ENCODE measurements around the gene ITPKB. TPM values are rescaled to one million over a fixed set of nuclear protein-coding genes. Genes with fewer than 3 reads are reported as not detected.
"Not testable (repeated sequence)": the region's sequence is repeated elsewhere in the genome, so short reads cannot be mapped to it uniquely, and the experiment has no call there.

ITPKB gene
- total RNA-seq, result 1.1 and 2.1 TPM in 2 replicates
- polyA plus RNA-seq (2012), result 0.52 TPM

DNA sequence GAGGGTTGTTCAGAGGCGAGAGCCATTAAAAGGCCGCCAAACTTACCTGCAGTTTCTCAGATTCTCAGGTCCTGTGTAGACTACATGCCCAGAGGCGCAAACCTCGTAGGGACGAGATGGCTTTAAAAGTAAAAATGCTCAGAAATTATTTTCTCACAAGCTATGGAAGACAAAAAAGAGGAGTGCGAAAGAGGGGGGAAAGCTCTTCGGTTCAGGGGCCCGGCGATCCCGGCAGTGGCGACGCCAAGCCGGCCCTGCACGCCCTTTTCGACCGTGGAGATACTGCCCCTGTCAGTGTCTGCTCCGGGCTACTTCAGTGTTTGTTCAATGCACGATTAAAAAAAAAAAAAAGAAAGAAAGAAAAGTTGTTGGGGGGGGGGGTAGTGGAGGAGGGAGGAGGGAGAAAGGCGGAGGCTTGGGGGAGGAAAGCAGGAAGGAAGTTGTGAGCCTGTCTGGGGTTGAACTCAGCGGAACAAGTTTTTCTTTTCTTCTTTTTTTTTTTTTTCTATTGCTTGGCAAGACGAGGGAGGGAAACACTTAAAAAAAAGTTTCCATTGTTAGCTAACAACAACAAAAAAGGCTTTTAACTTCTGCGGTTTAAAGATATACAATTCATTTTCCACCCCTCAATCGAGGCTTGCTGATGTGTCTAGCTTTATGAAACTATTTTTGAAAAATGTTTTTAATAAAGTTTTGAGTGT lies at the start of gene ITPKB:
ITPKB (minus strand) TSS at position 288 of the 701 bp plus-strand sequence. CDS start 1,824 bp downstream, outside the sequence.
- DNase-seq (ENCODE audit: low read depth), result peak; percentile 12

DNA sequence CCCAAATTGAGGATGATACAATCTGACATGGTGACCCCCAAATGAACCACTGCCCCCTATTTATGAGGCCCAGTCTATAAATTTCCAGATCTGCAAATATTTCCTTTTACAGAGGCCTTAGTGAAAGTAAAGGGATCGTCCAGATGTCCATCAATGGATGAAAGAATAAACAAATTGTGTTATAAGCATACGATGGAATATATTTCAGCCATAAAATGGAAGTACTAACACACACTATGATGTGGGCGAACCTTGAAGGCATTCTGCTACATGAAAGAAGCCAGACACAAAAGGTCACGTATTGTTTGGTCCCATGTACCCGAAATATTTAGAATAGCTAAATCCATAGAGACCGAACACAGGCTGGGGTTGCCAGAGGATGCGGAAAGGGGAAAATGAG lies 48.6 kb upstream of the ITPKB start:
- DNase-seq (ENCODE audit: low read depth), result no peak

DNA sequence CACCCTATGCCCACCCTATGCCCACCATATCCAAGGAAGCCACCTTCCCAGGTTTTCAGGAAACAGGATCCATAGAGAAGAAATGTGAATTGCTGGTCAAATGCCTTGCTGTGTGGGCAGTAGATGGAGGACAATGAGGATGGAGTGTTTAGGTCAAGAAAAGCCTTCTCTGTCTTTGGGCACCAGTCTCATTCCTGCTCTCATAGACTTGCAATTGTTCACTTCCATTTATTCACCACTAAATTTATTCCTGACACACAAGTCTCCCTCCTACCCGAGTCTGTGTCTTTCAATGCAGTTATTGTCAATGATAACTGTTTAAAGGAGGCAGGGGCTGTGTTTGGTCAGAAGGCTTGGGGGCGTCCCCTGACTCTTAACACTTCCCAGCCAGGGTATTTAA lies 48.0 kb upstream of the ITPKB start:
- DNase-seq (ENCODE audit: low read depth), result no peak

DNA sequence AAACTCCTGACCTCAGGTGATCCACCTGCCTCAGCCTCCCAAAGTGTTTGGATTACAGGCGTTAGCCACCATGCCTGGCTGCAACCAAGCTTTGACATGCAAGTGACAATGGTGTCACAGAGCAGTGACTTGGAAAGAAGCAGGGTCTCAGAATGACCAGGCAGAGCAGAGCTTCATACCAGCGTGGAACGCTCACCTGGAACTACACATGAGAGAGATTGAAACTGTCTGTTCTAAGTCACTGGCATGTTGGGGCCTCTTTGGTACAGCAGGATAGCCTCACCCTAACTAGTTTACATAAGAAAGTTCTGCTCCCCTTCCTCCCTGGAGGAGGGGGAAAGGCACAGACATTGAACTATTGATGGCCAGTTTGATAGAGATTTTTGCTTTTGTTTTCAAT lies 47.5 kb upstream of the ITPKB start:
- DNase-seq (ENCODE audit: low read depth), result no peak

DNA sequence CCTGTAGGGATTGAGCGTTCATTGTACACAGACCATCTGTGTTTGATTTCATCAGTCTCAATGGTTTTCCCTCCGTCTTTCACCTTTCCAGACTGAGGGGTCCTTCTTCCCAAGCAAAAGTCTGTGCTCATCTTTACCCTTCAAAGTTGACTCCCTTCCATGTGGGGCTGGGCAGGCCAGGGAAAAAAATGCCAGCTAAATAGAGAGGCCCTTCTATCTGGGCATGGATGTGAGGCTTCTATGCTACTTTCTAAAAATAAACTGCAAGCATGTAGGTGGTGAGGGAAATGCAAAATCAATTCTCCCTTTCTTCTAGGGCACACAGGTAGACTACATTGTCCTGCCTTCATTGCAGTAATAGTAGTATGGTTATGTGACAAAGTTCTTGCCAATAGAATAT lies 46.7 kb upstream of the ITPKB start:
- DNase-seq (ENCODE audit: low read depth), result no peak

DNA sequence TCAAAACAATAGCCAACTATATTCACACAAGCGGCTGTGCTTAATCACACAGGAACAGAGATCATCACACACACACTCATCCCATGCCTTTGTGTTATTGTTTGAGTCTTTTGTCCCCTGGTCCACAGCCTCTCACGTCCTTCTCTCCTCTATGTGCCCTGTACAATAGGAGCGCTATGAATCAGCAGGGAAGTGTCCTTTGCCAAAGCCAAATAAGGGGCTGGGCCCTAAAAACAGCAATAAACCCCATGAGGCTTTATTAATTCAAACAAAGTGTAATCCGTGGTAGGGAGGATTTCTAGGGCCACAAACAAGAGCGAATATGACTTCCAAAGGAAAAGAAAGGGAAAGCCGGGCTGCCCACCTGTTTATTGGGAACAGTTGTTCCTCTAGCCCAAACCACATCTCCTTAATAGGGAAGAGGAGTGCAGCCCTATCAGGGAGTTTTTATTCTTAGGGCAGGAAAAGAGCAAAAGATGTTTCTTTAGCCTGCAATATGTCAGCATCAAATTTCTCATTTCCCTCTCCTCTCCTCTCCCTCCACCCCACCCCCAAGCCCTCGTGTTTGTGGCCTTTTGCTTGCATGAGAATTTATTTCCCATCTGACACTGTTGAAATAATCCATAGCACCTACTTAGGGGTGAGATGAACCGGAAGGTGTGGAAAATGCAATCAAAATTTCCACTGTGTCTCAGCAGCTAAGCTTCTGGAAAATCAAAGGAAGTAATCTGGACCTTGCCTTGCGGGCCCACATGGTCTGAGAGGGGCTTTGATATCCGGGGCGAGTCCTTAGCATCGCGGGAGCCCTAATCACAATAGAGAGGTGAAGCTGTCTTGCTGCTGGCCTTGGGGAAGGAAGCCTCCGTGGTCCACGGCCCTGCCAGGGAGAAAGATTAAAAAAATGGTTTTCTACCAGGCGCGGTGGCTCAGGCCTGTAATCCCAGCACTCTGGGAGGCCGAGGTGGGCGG lies 45.3 kb upstream of the ITPKB start:
- peak; percentile 94 for DNase-seq (ENCODE audit: low read depth)

DNA sequence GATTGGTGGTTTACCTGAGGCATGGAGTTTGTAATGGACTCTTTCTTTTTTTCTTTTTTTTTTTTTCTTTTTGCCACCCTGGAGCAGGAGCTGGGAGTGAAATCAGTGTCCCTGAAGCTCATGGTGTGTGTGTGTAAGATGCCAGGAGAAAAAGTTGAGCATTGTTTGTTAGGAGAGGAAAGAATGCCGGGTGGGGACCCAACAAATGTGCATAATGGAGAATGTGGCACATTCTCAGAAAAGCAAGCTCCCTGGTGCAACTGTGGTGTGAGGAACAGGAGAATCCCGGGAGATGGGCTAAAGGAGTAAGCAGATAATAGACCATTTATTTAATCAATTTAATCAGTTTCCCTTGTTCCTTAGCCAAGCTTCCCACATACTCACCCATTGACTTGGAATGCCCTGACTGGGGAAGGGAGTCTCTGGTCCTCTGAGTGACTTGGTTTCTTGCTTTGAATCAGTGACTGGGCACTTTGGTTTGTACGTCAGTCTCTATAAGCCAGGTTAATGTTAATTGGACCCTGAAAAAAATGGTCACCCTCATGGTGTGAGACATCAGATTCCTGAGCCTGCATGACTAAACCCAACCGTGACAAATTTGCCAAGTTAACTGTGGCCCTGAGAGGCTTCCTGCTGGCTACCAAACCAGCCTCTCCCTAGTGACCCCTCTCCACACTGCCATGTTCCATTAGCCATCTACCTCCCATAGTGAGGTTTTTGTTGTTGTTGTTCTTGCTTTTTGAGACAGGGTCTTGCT lies 43.9 kb upstream of the ITPKB start:
- peak; percentile 32 for DNase-seq (ENCODE audit: low read depth)

DNA sequence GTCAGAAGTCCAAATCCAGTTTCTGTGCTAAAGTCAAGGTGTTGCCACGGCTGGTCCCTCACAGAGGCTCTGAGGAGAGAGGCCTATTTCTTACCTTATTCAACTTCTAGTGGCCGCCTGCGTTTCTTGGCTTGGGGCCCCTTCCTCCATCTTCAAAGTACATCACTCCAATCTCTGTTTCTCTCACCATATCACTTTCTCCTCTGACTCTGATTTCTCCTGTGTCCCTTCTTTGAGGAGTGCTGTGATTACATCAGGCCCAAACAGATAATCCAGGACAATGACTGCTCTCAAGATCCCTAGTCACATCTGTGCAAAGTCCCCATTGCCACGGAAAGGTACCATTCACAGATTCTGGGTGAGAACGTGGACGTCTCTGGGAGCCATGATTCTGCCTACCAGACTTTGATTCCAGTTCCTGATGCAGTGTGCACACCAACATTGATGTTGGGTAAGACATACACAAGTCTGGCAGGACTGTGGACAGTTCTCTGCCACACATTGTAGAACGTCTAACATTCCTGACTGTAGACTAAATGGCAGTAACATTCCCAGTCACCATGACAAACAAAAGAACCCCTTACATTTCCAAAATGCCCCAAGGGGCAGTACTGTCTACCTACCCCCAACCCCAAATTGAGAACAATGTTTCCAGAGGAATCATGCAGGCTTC lies 43.0 kb upstream of the ITPKB start:
- DNase-seq (ENCODE audit: low read depth), result peak; percentile 22

DNA sequence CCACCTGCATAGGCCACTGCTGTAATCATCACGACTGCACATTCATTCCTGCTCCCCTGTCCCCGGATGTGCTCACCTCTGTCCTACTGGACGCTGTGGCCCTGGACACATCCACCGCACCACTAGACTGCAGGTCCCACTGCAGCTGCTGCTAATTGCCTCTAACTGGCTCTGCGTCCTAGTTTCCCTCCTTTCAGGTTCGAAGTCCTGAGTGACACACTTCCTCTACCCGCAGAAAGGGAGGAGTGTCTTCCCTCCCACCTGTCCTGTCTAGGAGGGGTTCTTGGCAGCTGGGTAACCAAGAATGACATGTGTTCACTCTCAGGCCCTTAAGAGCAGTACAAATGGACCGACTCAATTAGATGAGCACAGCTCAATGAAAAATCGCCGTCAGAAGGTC lies 40.5 kb upstream of the ITPKB start:
- DNase-seq (ENCODE audit: low read depth), result peak; percentile 87

DNA sequence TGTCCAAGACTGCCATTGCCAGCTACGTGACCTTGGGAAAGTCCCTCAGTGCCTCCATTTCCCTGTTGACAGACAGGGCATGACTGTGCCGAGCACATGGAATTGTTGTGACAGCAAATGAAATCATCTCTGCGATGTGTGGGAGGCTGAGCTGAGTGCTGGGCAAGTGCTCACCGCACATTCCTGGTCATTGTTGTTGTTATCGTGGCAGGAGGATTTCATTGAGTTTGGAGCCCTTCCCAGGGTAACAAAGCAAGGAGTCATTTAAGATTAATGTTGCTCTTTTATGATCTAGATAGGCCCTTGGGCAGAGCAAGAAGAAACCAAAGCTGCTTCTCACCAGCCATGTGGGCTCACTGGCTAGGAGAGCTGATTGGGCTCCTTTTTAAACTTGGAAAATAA lies 39.6 kb upstream of the ITPKB start:
- DNase-seq (ENCODE audit: low read depth), result peak; percentile 95

DNA sequence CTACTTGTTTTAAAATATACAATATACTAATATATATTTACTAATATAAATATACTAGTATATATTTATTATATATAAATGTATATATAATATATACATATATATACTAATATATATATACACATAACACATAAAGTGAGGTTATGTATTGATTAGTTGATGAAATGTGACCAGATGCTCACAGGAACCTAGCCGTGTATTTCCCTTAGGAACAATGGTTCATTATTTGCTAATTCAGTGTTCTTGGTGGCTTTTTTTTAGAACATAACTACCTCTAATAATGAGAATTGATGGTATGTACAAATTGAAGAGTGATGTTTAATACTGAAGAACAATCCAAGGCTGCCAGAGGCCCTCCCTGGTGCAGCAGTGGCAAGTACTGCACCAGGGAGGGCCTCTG lies 37.9 kb upstream of the ITPKB start:
- no peak for DNase-seq (ENCODE audit: low read depth)

DNA sequence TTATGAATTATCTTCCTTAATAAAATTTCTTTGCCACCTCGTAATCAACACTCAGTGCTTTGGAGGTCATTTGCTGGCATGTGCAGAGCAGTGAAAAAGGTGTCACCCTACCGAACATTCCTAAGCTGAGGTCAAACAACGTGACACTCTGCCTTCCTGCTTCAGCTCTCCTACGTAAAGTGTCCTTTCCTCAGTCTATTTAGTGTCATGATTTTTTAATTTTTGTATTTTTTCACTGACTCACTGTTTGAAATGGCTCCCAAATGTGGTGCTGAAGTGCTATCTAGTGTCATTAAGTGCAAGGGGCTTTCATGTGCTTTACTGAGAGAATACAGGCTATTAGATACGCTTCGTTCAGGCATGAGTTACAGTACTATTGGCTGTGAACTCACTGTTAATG lies 37.0 kb upstream of the ITPKB start:
- DNase-seq (ENCODE audit: low read depth), result no peak

DNA sequence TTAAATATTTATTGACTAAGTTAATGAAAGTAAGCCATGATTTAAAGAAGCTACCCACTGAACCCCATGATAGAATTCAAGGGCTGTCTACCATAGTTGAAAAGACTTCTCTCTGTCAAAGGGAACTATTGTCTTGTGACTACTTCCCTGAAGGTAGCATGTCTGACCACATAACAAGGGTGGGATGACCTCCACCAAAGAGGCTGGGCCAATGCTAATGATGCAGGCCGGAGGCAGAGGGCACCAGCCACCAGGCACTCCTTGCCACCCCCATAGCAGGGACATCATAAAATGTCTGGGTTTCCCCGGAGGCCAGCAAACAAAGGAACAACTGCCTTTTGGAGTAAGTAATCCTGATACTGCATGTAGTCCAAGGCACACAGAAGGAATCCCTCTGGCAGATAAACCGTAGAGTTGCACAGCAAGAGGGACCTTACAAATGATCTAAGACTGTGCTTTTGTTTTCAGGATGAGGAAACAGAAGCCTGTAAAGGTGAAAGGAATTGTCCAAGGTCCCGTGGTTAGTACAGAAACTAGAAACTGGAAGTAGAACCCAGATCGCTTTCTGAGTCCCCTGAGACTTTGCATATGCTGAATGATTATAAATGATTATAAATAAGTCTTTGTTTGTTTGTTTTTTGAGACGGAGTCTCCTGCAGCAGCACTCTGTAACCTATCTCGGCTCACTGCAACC lies 33.5 kb upstream of the ITPKB start:
- no peak for DNase-seq (ENCODE audit: low read depth)

DNA sequence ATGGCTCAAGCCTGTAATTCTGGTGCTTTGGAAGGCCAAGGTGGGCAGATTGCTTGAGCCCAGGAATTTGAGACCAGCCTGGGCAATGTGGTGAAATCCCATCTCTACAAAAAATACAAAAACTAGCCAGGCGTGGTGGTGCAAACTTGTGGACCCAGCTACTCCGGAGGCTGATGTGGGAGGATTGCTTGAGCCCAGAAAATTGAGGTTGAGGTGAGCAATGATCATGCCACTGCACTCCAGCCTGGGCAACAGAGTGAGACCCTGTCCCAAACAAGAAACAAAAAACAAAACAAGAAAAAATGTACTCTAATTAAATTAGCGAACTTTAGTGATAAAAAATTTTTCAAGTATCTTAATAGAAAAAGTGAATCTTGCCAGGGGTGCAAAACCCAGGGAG lies 28.1 kb upstream of the ITPKB start:
- not testable (repeated sequence) for DNase-seq (ENCODE audit: low read depth)

DNA sequence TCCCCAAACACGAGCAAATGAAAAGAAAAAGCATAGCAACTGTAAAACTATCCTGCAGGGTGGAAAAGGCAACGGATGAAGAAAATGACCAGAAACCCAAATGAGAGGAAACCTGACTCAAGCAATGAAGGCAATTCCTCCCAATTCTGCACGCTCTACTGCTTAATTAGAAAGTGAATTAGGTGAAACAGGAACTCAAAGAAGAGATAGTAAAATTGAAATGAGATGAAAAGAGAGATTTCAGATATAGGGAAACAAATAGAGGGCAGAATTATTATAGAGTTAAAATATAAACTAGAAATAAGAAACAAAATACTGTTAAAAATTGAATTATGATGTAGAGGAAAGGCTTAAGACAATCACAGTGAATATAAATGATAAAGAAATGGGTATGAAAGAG lies 27.5 kb upstream of the ITPKB start:
- DNase-seq (ENCODE audit: low read depth), result no peak

DNA sequence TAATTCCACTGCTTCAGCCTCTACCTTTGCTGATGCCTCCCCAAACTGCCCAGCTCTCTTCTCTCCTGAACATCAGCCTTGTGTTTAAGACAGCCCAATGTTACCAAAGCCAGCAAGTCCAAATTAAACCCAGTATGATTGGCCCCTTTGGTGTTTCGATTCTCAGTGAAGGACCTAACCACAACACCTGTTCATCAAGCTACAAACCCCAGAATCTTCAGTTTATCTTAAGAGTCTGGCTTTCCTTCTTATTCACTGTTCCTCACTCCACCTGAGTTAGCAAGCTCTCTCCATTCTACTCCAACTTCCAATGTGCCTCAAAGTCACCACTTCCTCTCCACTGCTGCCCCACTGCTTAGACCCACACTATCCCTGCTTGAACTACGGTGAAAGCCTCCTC lies 25.5 kb upstream of the ITPKB start:
- peak; percentile 19 for DNase-seq (ENCODE audit: low read depth)

DNA sequence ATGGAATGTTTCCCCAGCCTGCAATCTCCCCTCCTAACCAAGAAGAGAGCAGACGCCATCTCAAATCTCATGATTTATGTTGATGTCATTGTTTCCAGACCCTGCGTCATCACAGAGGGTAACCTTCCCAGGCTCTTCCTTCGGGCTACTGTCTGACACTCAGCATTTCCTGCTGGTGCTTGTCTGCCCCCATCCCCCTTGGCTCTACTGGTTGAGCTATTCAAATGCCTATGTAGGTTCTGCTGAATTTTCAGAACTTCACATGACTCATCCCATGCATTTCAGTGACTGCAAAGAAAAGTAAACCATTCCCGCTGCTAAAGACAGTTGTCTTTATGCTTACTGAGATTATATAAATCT lies 24.8 kb upstream of the ITPKB start:
- DNase-seq (ENCODE audit: low read depth), result no peak

DNA sequence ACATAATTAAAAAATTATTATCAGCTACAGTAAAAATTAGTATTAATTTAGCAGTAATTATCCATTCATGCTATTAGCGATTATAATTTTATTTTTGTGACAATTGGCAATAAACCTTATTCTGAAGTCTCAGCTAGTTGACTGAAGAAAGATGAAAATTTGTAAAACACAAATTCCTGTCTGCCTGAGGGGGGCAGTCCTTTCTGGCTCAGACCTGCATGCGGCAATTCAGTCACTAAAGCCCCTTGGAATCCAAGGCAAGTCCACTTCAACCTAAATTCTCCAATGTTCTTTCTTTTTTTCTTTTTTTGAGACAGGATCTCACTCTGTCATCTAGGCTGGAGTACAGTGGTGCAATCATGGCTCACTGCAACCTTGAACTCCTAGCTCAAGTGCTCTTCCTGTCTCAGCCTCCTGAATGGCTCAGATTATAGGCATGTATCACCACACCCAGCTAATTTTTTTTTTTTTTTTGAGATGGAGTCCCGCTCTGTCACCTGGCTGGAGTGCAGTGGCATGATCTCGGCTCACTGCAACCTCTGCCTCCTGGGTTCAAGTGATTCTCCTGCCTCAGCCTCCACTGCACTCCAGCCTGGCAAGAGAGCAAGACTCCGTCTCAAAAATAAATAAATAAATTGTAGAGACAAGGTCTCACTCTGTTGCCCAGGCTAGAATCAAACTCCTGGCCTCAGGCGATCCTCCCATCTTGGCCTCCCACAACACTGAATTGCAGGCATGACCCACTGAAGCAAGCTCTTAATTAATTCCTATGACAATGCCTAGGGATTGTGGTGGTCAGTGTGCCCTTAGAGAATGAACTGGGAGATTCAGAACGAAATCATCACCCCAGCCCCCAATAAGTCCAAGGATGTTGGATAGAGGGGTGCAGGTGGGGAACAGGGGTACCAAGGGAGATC lies 24.2 kb upstream of the ITPKB start:
- DNase-seq (ENCODE audit: low read depth), result no peak

DNA sequence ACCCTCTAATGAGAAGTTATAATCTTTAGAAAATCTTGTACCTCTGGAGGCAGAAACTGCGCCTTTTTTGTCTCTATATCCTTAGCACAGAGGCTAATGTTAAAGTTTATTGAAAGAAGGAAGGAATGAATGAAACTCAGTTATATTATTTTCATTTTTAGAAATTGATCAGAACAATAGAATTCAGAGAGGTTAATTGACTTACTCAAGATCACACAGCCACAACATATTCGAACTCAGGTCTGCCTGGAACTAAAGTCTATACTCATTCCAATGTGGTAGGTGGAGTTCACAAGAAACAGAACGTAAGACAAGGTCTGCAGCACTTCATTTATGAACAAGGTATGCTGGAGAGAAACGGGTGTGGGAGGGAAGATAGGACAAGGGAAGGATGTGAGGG lies 23.0 kb upstream of the ITPKB start:
- DNase-seq (ENCODE audit: low read depth), result no peak

DNA sequence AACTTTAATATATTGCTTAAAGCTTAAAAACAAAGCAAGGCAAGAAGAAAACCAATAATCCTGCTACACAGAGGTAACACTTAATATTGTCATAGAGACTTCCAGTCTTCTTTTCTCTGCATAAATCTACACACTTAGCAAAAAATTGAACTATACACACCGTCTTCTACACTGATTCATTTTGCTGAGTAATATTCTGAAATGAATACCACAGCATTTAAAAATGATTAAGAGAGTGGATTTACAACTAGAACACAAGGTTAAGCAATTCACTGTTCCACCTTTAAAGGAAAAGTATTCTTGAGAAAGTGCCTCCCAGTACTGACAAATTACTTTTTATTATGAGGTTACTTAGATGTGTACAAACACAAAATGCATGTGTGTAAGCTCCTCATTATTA lies 22.2 kb upstream of the ITPKB start:
- no peak for DNase-seq (ENCODE audit: low read depth)

All from myocyte (in vitro differentiated cells).